WTC11 (cell line): ENCODE results near the gene HIF3A.

Experiments
- CREB1 ChIP-seq: sonication (generic); formaldehyde crosslinking; IDR thresholded peaks from 2 replicates; pipeline ENCODE4 v1.8.0; 2023; ENCODE audit warnings: mild to moderate bottlenecking, missing genetic modification reagents
- ESRRA ChIP-seq: sonication (generic); formaldehyde crosslinking; IDR thresholded peaks from 2 replicates; pipeline ENCODE4 v1.8.1; 2022; ENCODE audit warnings: mild to moderate bottlenecking, missing genetic modification reagents, borderline replicate concordance
- GABPB1 ChIP-seq: sonication (generic); formaldehyde crosslinking; IDR thresholded peaks from 2 replicates; pipeline ENCODE4 v1.8.1; 2023; ENCODE audit warnings: mild to moderate bottlenecking, missing genetic modification reagents
- KAT7 ChIP-seq: sonication (generic); formaldehyde crosslinking; IDR thresholded peaks from 2 replicates; pipeline ENCODE4 v1.8.1; 2023; ENCODE audit warnings: missing genetic modification reagents, mild to moderate bottlenecking, borderline replicate concordance
- MAX ChIP-seq: sonication (generic); formaldehyde crosslinking; IDR thresholded peaks from 2 replicates; pipeline ENCODE4 v1.8.0; 2022; ENCODE audit warnings: mild to moderate bottlenecking, missing genetic modification reagents
- NFYB ChIP-seq: sonication (generic); formaldehyde crosslinking; conservative IDR thresholded peaks from 2 replicates; pipeline ENCODE4 v1.8.0; 2022; ENCODE audit warnings: low read depth, missing genetic modification reagents
- NR3C1 ChIP-seq: sonication (generic); formaldehyde crosslinking; conservative IDR thresholded peaks from 2 replicates; pipeline ENCODE4 v1.8.1; 2023; ENCODE audit warnings: low read depth, mild to moderate bottlenecking, missing genetic modification reagents
- OVOL2 ChIP-seq: fragments of 250-450 bp; sonication (Bioruptor Pico); IDR thresholded peaks from 2 replicates; pipeline ENCODE4 v1.9.0; 2021; ENCODE audit warnings: mild to moderate bottlenecking, borderline replicate concordance
- RELA ChIP-seq: sonication (generic); formaldehyde crosslinking; IDR thresholded peaks from 2 replicates; pipeline ENCODE4 v1.8.1; 2022; ENCODE audit warnings: missing genetic modification reagents, mild to moderate bottlenecking, borderline replicate concordance
- SP1 ChIP-seq: sonication (generic); formaldehyde crosslinking; conservative IDR thresholded peaks from 2 replicates; pipeline ENCODE4 v1.8.1; 2022; ENCODE audit warnings: missing genetic modification reagents
- ZBTB43 ChIP-seq: sonication (generic); formaldehyde crosslinking; IDR thresholded peaks from 2 replicates; pipeline ENCODE4 v1.8.1; 2023; ENCODE audit warnings: mild to moderate bottlenecking, missing genetic modification reagents
- TF ChIP-seq, protein P1 (sequence below): fragments of 200-600 bp; IDR thresholded peaks from 2 replicates; pipeline ENCODE4 v1.8.0; 2022; ENCODE audit warnings: antibody characterized with exemption
- TF ChIP-seq, protein P2 (sequence below): sonication (generic); formaldehyde crosslinking; IDR thresholded peaks from 2 replicates; pipeline ENCODE4 v1.8.0; 2022; ENCODE audit warnings: missing genetic modification reagents

DNA sequence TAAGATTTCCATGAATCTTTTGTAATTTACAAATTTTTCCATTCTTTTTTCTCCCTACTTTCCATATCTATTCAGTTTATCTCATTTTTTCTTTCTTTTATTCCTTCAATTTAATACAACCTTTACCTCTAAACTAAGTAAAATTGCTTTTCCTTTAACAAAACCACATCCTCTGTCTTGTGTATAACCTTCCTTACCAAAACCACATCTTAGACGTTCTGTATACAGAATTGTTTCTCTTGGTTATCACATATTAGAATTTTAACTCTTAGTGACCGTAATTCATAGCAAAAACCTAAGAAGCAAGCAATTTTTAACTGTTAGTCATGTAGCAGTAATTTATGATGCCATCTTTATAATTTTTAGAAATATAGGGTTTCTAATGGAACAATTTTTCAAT, 65.1 kb downstream of the HIF3A start:
- TF ChIP-seq, protein P1, sequence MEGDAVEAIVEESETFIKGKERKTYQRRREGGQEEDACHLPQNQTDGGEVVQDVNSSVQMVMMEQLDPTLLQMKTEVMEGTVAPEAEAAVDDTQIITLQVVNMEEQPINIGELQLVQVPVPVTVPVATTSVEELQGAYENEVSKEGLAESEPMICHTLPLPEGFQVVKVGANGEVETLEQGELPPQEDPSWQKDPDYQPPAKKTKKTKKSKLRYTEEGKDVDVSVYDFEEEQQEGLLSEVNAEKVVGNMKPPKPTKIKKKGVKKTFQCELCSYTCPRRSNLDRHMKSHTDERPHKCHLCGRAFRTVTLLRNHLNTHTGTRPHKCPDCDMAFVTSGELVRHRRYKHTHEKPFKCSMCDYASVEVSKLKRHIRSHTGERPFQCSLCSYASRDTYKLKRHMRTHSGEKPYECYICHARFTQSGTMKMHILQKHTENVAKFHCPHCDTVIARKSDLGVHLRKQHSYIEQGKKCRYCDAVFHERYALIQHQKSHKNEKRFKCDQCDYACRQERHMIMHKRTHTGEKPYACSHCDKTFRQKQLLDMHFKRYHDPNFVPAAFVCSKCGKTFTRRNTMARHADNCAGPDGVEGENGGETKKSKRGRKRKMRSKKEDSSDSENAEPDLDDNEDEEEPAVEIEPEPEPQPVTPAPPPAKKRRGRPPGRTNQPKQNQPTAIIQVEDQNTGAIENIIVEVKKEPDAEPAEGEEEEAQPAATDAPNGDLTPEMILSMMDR = no peak
- TF ChIP-seq MAX (CRISPR knock-in tag) (no peak), OVOL2 (CRISPR knock-in tag) (no peak), GABPB1 (CRISPR knock-in tag) (no peak), CREB1 (CRISPR knock-in tag) (no peak), ESRRA (CRISPR knock-in tag) (no peak), NFYB (CRISPR knock-in tag) (no peak), ZBTB43 (CRISPR knock-in tag) (no peak), KAT7 (no peak), RELA (CRISPR knock-in tag) (no peak), SP1 (no peak), NR3C1 (no peak)
- TF ChIP-seq, protein P2, sequence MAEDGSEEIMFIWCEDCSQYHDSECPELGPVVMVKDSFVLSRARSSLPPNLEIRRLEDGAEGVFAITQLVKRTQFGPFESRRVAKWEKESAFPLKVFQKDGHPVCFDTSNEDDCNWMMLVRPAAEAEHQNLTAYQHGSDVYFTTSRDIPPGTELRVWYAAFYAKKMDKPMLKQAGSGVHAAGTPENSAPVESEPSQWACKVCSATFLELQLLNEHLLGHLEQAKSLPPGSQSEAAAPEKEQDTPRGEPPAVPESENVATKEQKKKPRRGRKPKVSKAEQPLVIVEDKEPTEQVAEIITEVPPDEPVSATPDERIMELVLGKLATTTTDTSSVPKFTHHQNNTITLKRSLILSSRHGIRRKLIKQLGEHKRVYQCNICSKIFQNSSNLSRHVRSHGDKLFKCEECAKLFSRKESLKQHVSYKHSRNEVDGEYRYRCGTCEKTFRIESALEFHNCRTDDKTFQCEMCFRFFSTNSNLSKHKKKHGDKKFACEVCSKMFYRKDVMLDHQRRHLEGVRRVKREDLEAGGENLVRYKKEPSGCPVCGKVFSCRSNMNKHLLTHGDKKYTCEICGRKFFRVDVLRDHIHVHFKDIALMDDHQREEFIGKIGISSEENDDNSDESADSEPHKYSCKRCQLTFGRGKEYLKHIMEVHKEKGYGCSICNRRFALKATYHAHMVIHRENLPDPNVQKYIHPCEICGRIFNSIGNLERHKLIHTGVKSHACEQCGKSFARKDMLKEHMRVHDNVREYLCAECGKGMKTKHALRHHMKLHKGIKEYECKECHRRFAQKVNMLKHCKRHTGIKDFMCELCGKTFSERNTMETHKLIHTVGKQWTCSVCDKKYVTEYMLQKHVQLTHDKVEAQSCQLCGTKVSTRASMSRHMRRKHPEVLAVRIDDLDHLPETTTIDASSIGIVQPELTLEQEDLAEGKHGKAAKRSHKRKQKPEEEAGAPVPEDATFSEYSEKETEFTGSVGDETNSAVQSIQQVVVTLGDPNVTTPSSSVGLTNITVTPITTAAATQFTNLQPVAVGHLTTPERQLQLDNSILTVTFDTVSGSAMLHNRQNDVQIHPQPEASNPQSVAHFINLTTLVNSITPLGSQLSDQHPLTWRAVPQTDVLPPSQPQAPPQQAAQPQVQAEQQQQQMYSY (CRISPR knock-in tag) = no peak
